ENCODE measurements around the gene ENOX1.

ENOX1 gene

GRCh38 chr13:43614063-43614462 lies 172.7 kb downstream of the ENOX1 start:
- TF ChIP-seq CTCF (conservative IDR thresholded peaks at IDR 0.05) (no peak), ZFX (IDR thresholded peaks at IDR 0.05) (no peak)

GRCh38 chr13:43611281-43612273 lies 175.2 kb downstream of the ENOX1 start:
- no peak for TF ChIP-seq CTCF (conservative IDR thresholded peaks at IDR 0.05)
- TF ChIP-seq ZFX (IDR thresholded peaks at IDR 0.05), result no peak
- no peak overlapping the region for H3K27ac ChIP-seq

More at GRCh38 chr13:43614063-43614462, 172.7 kb downstream of the ENOX1 start:
- H3K27ac ChIP-seq, result no peak overlapping the region

- H3K27ac ChIP-seq, result no peak overlapping the region
- TF ChIP-seq CTCF (conservative IDR thresholded peaks at IDR 0.05) (no peak), ZFX (IDR thresholded peaks at IDR 0.05) (no peak)
These were observed 178.2 kb downstream of the ENOX1 start for GRCh38 chr13:43608400-43609137.

GRCh38 chr13:43597599-43597945 lies 189.2 kb downstream of the ENOX1 start:
- TF ChIP-seq ZFX (IDR thresholded peaks at IDR 0.05) (no peak), CTCF (conservative IDR thresholded peaks at IDR 0.05) (no peak)

GRCh38 chr13:43596924-43597598 lies 189.7 kb downstream of the ENOX1 start:
- H3K27ac ChIP-seq, result no peak overlapping the region
- TF ChIP-seq CTCF (conservative IDR thresholded peaks at IDR 0.05), result no peak
- no peak for TF ChIP-seq ZFX (IDR thresholded peaks at IDR 0.05)

More at GRCh38 chr13:43597599-43597945, 189.2 kb downstream of the ENOX1 start:
- no peak overlapping the region for H3K27ac ChIP-seq

- TF ChIP-seq ZFX (IDR thresholded peaks at IDR 0.05), result no peak
- no peak for TF ChIP-seq CTCF (conservative IDR thresholded peaks at IDR 0.05)
These were observed 190.8 kb downstream of the ENOX1 start for GRCh38 chr13:43596006-43596405.

More at GRCh38 chr13:43596006-43596405, 190.8 kb downstream of the ENOX1 start:
- H3K27ac ChIP-seq, result no peak overlapping the region

Data from C4-2B (cell line).